Fibroblast of lung (primary cell): ENCODE measurements around the gene ZNF793. TPM values are rescaled to one million over a fixed set of nuclear protein-coding genes. Genes with fewer than 3 reads are reported as not detected.

Experiments used
- DNase-seq, 2 donors: peaks; one replicate each; pipeline versions ENCODE4 v3.0.0 to v3.0.0-alpha.2; 2010; ENCODE audit warnings: low read depth in 2 of 2
- H2AFZ ChIP-seq: 2 replicates; pipeline ENCODE4 v1.5.1; 2012; ENCODE audit warnings: low read length, control low read depth, inconsistent platforms
- H3K27ac ChIP-seq: 2 replicates; pipeline ENCODE4 v1.5.1; 2011; ENCODE audit warnings: low read length, control low read depth; ENCODE audit not compliant: insufficient read depth
- H3K27me3 ChIP-seq: 2 replicates; pipeline ENCODE4 v1.5.1; 2011; ENCODE audit warnings: mild to moderate bottlenecking, low read length; ENCODE audit not compliant: control insufficient read depth, insufficient read depth
- H3K36me3 ChIP-seq: 2 replicates; pipeline ENCODE4 v1.5.1; 2011; ENCODE audit warnings: low read length; ENCODE audit not compliant: control insufficient read depth, insufficient read depth
- H3K4me1 ChIP-seq: 2 replicates; pipeline ENCODE4 v1.5.1; 2011; ENCODE audit warnings: low read length; ENCODE audit not compliant: control insufficient read depth, insufficient read depth; ENCODE audit errors: extremely low read depth
- H3K4me2 ChIP-seq: 2 replicates; pipeline ENCODE4 v1.5.1; 2011; ENCODE audit warnings: low read length, control low read depth; ENCODE audit not compliant: insufficient read depth; ENCODE audit errors: extremely low read depth
- H3K4me3 ChIP-seq, 4 experiments: fragments of 200-600 bp in 1 of 4; sonication (generic) in 1 of 4; replicated peaks in 1 of 4; 2 replicates each; pipeline ENCODE4 v1.5.1; 2011 to 2016; ENCODE audit warnings: low read length in 4 of 4, low read depth in 3 of 4, mild to moderate bottlenecking in 3 of 4, control low read depth in 2 of 4, inconsistent platforms in 1 of 4, mixed read lengths in 1 of 4; ENCODE audit not compliant: insufficient read depth in 1 of 4; ENCODE audit errors: control extremely low read depth in 1 of 4
- H3K79me2 ChIP-seq: 2 replicates; pipeline ENCODE4 v1.5.1; 2012; ENCODE audit warnings: mild to moderate bottlenecking, low read length, inconsistent platforms; ENCODE audit not compliant: control insufficient read depth, insufficient read depth
- H3K9ac ChIP-seq: 2 replicates; pipeline ENCODE4 v1.5.1; 2011; ENCODE audit warnings: mild to moderate bottlenecking, low read length, control low read depth; ENCODE audit not compliant: insufficient read depth
- H3K9me3 ChIP-seq: 2 replicates; pipeline ENCODE4 v1.5.1; 2012; ENCODE audit warnings: low read depth, low read length; ENCODE audit not compliant: control insufficient read depth, insufficient read depth
- H4K20me1 ChIP-seq: 2 replicates; pipeline ENCODE4 v1.5.1; 2011; ENCODE audit warnings: low read length; ENCODE audit not compliant: control insufficient read depth, insufficient read depth; ENCODE audit errors: extremely low read depth
- EZH2 ChIP-seq: IDR thresholded peaks from 2 replicates; pipeline ENCODE4 v1.5.1; 2012; ENCODE audit warnings: low read length, control low read depth, mild to moderate bottlenecking; ENCODE audit errors: missing control alignments
- polyA plus RNA-seq, 2 donors: library from polyadenylated mRNA; depleted of rRNA in 1 of 2; stranded (reverse) in 1 of 2; unstranded in 1 of 2; fragments of >200 nt; gene quantifications; 2 replicates each; pipeline ENCODE4 v1.2.1, GENCODE V29; 2011 to 2012; ENCODE audit warnings: missing spikeins in 1 of 2
- total RNA-seq: library from RNA; depleted of rRNA; stranded (reverse); fragments of >200 nt; gene quantifications from 2 replicates; pipeline ENCODE4 v1.2.1, GENCODE V29; 2014
- TF ChIP-seq, protein P1 (sequence below), 2 donors: IDR thresholded peaks in 1 of 2; conservative IDR thresholded peaks in 1 of 2; 1 replicate in 1 of 2; 2 replicates in 1 of 2; pipeline ENCODE4 v1.5.1; 2011 to 2012; ENCODE audit warnings: low read length in 2 of 2, control low read depth in 1 of 2, inconsistent platforms in 1 of 2, low read depth in 1 of 2, mild to moderate bottlenecking in 1 of 2

Gene ZNF793
- total and polyA plus RNA-seq, 2 donors (not counting 1 experiment from before 2014, with no cell fraction given), result 1.7 to 5.9 TPM

DNA sequence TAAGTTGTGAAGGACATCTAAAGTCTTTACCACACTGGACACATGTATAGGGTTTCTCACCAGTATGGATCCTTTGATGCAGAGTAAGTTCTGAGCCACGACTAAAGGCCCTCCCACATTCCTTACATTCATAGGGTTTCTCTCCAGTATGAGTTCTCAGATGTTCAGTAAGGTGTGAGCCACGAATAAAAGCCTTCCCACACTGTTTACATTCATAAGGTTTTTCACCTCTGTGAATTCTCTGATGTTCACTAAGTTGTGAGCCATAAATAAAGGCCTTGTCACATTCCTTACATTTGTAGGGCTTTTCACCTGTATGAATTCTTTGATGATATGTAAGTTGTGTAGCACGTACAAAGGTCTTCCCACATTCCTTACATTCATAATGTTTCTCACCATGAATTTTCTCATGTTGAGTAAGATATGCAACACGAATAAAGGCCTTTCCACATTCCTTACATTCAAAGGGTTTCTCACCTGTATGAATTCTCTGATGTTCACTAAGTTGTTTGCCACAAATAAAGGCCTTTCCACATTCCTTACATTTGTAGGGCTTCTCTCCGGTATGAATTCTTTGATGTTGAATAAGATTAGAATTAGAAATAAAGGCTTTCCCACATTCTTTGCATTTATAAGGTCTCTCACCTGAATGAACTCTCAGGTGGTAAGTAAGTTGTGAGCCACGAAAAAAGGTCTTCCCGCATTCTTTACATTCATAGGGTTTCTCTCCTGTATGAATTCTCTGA lies 58.1 kb downstream of the ZNF793 start:
- no peak overlapping the region for H2AFZ ChIP-seq
- H3K4me1 ChIP-seq, result no peaks in the 10 kb centered on the region
- DNase-seq, result peak in 1 of 2 donors; percentile 2
- no peaks in the 10 kb centered on the region for H4K20me1 ChIP-seq
- no peak overlapping the region for H3K4me3 ChIP-seq
- no peak for TF ChIP-seq EZH2
- TF ChIP-seq, protein P1, sequence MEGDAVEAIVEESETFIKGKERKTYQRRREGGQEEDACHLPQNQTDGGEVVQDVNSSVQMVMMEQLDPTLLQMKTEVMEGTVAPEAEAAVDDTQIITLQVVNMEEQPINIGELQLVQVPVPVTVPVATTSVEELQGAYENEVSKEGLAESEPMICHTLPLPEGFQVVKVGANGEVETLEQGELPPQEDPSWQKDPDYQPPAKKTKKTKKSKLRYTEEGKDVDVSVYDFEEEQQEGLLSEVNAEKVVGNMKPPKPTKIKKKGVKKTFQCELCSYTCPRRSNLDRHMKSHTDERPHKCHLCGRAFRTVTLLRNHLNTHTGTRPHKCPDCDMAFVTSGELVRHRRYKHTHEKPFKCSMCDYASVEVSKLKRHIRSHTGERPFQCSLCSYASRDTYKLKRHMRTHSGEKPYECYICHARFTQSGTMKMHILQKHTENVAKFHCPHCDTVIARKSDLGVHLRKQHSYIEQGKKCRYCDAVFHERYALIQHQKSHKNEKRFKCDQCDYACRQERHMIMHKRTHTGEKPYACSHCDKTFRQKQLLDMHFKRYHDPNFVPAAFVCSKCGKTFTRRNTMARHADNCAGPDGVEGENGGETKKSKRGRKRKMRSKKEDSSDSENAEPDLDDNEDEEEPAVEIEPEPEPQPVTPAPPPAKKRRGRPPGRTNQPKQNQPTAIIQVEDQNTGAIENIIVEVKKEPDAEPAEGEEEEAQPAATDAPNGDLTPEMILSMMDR (conservative IDR thresholded peaks at IDR 0.05 in 1 of 2, IDR thresholded peaks at IDR 0.05 in 1 of 2; ENCODE audit: low read depth in 1 of 2, low read length in 2 of 2), result no peak
- no peaks in the 10 kb centered on the region for H3K27me3 ChIP-seq
- no peak overlapping the region for H3K27ac ChIP-seq
- no peaks in the 10 kb centered on the region for H3K9me3 ChIP-seq
- H3K36me3 ChIP-seq, result no peaks in the 10 kb centered on the region
- no peak overlapping the region for H3K9ac ChIP-seq
- no peak overlapping the region for H3K4me2 ChIP-seq
- no peaks in the 10 kb centered on the region for H3K79me2 ChIP-seq

DNA sequence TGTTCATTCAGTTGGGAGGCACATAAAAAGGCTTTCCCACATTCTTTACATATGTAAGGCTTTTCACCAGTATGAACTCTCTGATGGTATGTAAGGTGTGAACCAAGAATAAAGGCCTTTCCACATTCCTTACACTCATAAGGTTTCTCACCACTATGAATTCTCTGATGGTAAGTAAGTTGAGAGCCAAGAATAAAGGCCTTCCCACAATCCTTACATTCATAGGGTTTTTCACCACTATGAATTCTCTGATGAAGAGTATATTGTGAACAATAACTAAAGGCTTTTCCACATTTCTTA lies 58.6 kb downstream of the ZNF793 start:
- H3K4me1 ChIP-seq, result no peaks in the 10 kb centered on the region
- no peaks in the 10 kb centered on the region for H4K20me1 ChIP-seq
- TF ChIP-seq EZH2, result no peak
- TF ChIP-seq, protein P1 (conservative IDR thresholded peaks at IDR 0.05 in 1 of 2, IDR thresholded peaks at IDR 0.05 in 1 of 2; ENCODE audit: low read depth in 1 of 2, low read length in 2 of 2), result no peak
- no peak overlapping the region for H3K9ac ChIP-seq
- H3K79me2 ChIP-seq, result no peaks in the 10 kb centered on the region
- no peak overlapping the region for H2AFZ ChIP-seq
- no peaks in the 10 kb centered on the region for H3K9me3 ChIP-seq
- no peak overlapping the region for H3K27ac ChIP-seq
- H3K4me2 ChIP-seq, result no peak overlapping the region
- no peaks in the 10 kb centered on the region for H3K27me3 ChIP-seq
- H3K4me3 ChIP-seq, result no peak overlapping the region
- DNase-seq, result peak; percentile 1 to 4
- no peaks in the 10 kb centered on the region for H3K36me3 ChIP-seq

- H3K4me1 ChIP-seq, result no peaks in the 10 kb centered on the region
- peak; percentile 23 to 41 for DNase-seq
- no peaks in the 10 kb centered on the region for H4K20me1 ChIP-seq
- no peak overlapping the region for H3K27ac ChIP-seq
- no peaks in the 10 kb centered on the region for H3K9me3 ChIP-seq
- H3K4me3 ChIP-seq, result no peak overlapping the region
- H3K4me2 ChIP-seq, result no peak overlapping the region
- no peak overlapping the region for H3K9ac ChIP-seq
- no peaks in the 10 kb centered on the region for H3K79me2 ChIP-seq
- no peak overlapping the region for H2AFZ ChIP-seq
- H3K27me3 ChIP-seq, result no peaks in the 10 kb centered on the region
- no peaks in the 10 kb centered on the region for H3K36me3 ChIP-seq
- TF ChIP-seq, protein P1 (conservative IDR thresholded peaks at IDR 0.05 in 1 of 2, IDR thresholded peaks at IDR 0.05 in 1 of 2; ENCODE audit: low read depth in 1 of 2, low read length in 2 of 2), result no peak
- TF ChIP-seq EZH2, result no peak
These were observed 65.5 kb downstream of the ZNF793 start for GRCh38 chr19:37572203-37572602.
